Fibroblast of pulmonary artery (primary cell): ENCODE measurements around the gene ADIPOR1.
"Not testable (repeated sequence)": the region's sequence is repeated elsewhere in the genome, so short reads cannot be mapped to it uniquely, and the experiment has no call there.

Experiments used
- DNase-seq: peaks from one replicate; pipeline ENCODE4 v3.0.0-alpha.2; 2010; ENCODE audit warnings: low read depth
- H3K4me3 ChIP-seq: replicated peaks from 2 replicates; pipeline ENCODE4 v1.5.1; 2011; ENCODE audit warnings: low read depth, mild to moderate bottlenecking, control low read depth, low read length, moderate library complexity
- CTCF ChIP-seq: IDR thresholded peaks from 2 replicates; pipeline ENCODE4 v1.5.1; 2011; ENCODE audit warnings: mild to moderate bottlenecking, control low read depth, low read length, inconsistent platforms; ENCODE audit errors: missing control alignments

ADIPOR1 gene

GRCh38 chr1:202909494-202909893 lies 48.6 kb downstream of the ADIPOR1 start:
- DNase-seq: no peak
- no peak for TF ChIP-seq CTCF
- H3K4me3 ChIP-seq: no peak overlapping the region

- DNase-seq: no peak
- H3K4me3 ChIP-seq: no peak overlapping the region
- TF ChIP-seq CTCF: no peak
Measured at GRCh38 chr1:202908998-202909397, 49.1 kb downstream of the ADIPOR1 start.

GRCh38 chr1:202905331-202905730 lies 52.8 kb downstream of the ADIPOR1 start:
- TF ChIP-seq CTCF: no peak
- DNase-seq: no peak
- H3K4me3 ChIP-seq: no peak overlapping the region

GRCh38 chr1:202903808-202904207 lies 54.3 kb downstream of the ADIPOR1 start:
- not testable (repeated sequence) for DNase-seq, H3K4me3 ChIP-seq

GRCh38 chr1:202901555-202901954 lies 56.6 kb downstream of the ADIPOR1 start:
- DNase-seq: no peak
- TF ChIP-seq CTCF: no peak
- no peak overlapping the region for H3K4me3 ChIP-seq

- DNase-seq: no peak
- H3K4me3 ChIP-seq: no peak overlapping the region
- no peak for TF ChIP-seq CTCF
Measured at GRCh38 chr1:202892501-202892900, 65.6 kb downstream of the ADIPOR1 start.
